Left ventricle myocardium inferior (tissue), 1 donor: ENCODE measurements around the gene ACBD4. TPM values are rescaled to one million over a fixed set of nuclear protein-coding genes. Genes with fewer than 3 reads are reported as not detected.

Experiments used
- DNase-seq: peaks from one replicate; pipeline ENCODE4 v3.0.0-alpha.2; 2020
- H3K27ac ChIP-seq: fragments of 200-600 bp; replicated peaks from 2 replicates; pipeline ENCODE4 v1.8.0; 2021
- H3K27me3 ChIP-seq: fragments of 200-600 bp; 2 replicates; pipeline ENCODE4 v1.8.0; 2021; ENCODE audit warnings: low read depth
- H3K36me3 ChIP-seq: fragments of 200-600 bp; 2 replicates; pipeline ENCODE4 v1.8.0; 2021
- H3K4me1 ChIP-seq: fragments of 200-600 bp; 2 replicates; pipeline ENCODE4 v1.8.0; 2021
- H3K4me3 ChIP-seq: fragments of 200-600 bp; 2 replicates; pipeline ENCODE4 v1.8.0; 2021; ENCODE audit warnings: mild to moderate bottlenecking, moderate library complexity
- H3K9me3 ChIP-seq: fragments of 200-600 bp; replicated peaks from 2 replicates; pipeline ENCODE4 v1.8.0; 2021
- intact Hi-C: fragments of 100-400 bp; cut with micrococcal nuclease; formaldehyde crosslinking; loops from one replicate; pipeline ENCODE4 v1.11.0; 2022
- total RNA-seq: library from RNA; stranded (reverse); fragmentation: NEBNext Ultra II Directional; extraction: Animal tissue kit (Norgen Biotek cat#: 25700); gene quantifications from one replicate; pipeline ENCODE4 v1.2.1, GENCODE V29; 2021
- TF ChIP-seq, protein P1 (sequence below): fragments of 200-600 bp; IDR thresholded peaks from 2 replicates; pipeline ENCODE4 v1.8.0; 2021; ENCODE audit warnings: antibody characterized with exemption, mild to moderate bottlenecking, borderline replicate concordance
- donor health status: DM: no; HTN: yes; CAD: no; lungs with severe emphysema.

ACBD4 gene
- total RNA-seq, 1 donor from 2014 or later = 6.4 TPM

DNA sequence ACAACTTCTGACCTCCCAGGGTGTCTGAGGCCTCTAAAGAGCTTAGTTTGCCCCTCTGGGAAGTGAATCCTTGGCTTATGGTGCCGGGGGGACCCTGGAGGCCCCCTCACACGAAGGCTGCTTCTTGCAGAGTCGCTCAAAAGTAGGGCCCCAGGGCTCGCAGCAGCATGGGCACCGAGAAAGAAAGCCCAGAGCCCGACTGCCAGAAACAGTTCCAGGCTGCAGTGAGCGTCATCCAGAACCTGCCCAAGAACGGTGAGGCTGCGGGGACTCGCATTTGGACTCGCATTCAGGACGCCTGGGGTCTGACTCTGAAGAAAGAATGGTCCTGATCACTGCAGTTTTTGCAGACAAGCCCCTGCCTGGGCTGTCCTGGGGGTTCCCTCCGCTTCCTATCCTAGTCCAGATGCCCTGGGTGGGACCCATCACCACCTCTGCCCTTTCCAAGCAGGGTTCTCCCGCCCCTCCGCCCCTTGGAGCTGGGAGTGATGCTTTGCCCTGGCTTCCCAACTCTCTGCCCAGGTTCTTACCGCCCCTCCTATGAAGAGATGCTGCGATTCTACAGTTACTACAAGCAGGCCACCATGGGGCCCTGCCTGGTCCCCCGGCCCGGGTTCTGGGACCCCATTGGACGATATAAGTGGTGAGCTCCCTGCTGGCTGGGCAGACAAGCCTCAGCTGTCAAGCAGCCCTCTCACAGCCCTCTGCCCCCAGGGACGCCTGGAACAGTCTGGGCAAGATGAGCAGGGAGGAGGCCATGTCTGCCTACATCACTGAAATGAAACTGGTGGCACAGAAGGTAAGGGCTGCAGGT is 698 bp downstream of the ACBD4 start:
- DNase-seq = peak; percentile 22
- Histone ChIP-seq H3K27me3 (no peaks in the 10 kb centered on the region), H3K36me3 (peaks cover 22% of the 10 kb centered on the region), H3K4me1 (peaks cover 40% of the 10 kb centered on the region), H3K9me3 (no peaks in the 10 kb centered on the region), H3K27ac (peak overlapping the region; percentile 81), H3K4me3 (peak overlapping the region; percentile 91)
- TF ChIP-seq, protein P1, sequence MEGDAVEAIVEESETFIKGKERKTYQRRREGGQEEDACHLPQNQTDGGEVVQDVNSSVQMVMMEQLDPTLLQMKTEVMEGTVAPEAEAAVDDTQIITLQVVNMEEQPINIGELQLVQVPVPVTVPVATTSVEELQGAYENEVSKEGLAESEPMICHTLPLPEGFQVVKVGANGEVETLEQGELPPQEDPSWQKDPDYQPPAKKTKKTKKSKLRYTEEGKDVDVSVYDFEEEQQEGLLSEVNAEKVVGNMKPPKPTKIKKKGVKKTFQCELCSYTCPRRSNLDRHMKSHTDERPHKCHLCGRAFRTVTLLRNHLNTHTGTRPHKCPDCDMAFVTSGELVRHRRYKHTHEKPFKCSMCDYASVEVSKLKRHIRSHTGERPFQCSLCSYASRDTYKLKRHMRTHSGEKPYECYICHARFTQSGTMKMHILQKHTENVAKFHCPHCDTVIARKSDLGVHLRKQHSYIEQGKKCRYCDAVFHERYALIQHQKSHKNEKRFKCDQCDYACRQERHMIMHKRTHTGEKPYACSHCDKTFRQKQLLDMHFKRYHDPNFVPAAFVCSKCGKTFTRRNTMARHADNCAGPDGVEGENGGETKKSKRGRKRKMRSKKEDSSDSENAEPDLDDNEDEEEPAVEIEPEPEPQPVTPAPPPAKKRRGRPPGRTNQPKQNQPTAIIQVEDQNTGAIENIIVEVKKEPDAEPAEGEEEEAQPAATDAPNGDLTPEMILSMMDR = no peak
- intact Hi-C loops = loop anchor here (5.0 kb wide), 1 partner anchor 61 kb away; no protein-coding TSS in a partner anchor

DNA sequence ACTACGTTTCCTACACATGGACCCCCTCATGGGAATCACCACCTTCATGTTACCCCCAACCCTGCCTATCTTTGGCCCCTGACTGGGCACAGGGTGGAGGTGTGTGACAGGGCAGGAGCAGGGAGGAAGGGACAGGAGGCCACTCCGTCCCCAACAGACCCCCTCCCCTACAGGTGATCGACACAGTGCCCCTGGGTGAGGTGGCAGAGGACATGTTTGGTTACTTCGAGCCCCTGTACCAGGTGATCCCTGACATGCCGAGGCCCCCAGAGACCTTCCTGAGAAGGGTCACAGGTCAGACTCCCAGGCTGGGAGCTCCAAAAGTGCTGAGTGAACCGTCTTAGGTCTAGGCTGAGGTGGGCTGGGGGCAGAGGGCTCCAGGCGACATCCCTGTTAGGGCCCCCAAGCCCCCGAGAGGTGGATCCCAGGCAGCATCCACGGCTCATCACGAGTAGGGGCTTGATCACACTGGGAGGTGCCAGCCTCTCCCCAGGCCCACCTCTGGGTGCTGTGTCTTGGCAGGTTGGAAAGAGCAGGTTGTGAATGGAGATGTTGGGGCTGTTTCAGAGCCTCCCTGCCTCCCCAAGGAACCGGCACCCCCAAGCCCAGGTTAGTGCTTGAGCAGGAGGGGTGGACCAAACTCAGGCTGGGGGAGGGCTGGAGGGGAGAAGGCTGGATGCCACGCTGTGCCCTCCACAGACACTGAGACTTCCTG is 1.5 kb downstream of the ACBD4 start:
- intact Hi-C loops = loop anchor here (5.0 kb wide), 1 partner anchor 60 kb away; no protein-coding TSS in a partner anchor
- no peak overlapping the region for H3K4me3 ChIP-seq

DNA sequence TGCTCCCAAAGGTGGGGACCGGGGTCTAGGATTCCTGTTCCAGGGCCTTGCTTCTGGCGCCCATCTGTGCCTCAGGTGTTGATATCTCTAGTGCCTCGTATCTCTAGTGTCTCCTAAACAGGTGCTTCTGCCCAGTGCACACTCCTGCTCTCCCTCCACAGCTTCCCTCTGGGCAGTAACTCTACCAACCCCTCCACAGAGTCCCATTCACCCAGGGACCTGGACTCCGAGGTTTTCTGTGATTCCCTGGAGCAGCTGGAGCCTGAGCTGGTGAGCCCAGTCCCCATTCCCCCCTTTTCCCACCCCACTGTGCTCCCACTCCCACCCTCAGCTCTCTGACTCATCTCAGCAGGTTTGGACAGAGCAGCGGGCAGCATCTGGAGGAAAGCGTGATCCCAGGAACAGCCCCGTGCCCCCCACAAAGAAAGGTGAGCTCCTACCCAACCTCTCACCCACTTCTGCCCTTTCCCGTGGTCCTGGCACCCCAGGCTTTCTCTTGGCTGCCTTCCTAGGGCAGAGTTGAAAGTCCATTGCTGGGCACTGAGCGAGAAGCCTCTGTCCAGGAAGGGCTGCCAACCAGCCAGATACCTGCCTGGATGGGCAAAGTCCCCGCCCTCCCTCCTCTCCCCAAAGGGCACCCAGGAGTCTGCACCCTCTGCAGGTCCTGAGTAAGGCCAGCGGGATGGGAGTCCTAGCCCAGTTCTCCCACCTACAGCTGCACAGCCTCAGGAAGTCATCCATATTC is 2.2 kb downstream of the ACBD4 start:
- H3K27ac ChIP-seq = no peak overlapping the region
- TF ChIP-seq, protein P1 = no peak
- intact Hi-C loops = loop anchor here (5.0 kb wide), 1 partner anchor 60 kb away; no protein-coding TSS in a partner anchor
- H3K4me3 ChIP-seq = no peak overlapping the region
- peaks cover 27% of the 10 kb centered on the region for H3K4me1 ChIP-seq
- peaks cover 22% of the 10 kb centered on the region for H3K36me3 ChIP-seq
- peak; percentile 12 for DNase-seq
- H3K9me3 ChIP-seq = no peaks in the 10 kb centered on the region
- no peaks in the 10 kb centered on the region for H3K27me3 ChIP-seq

More for the DNA sequence above, 1.5 kb downstream of the ACBD4 start:
- DNase-seq = peak; percentile 9
- no peaks in the 10 kb centered on the region for H3K27me3 ChIP-seq
- H3K36me3 ChIP-seq = peaks cover 22% of the 10 kb centered on the region
- H3K27ac ChIP-seq = no peak overlapping the region
- H3K4me1 ChIP-seq = peaks cover 32% of the 10 kb centered on the region
- no peaks in the 10 kb centered on the region for H3K9me3 ChIP-seq
- TF ChIP-seq, protein P1 = no peak

DNA sequence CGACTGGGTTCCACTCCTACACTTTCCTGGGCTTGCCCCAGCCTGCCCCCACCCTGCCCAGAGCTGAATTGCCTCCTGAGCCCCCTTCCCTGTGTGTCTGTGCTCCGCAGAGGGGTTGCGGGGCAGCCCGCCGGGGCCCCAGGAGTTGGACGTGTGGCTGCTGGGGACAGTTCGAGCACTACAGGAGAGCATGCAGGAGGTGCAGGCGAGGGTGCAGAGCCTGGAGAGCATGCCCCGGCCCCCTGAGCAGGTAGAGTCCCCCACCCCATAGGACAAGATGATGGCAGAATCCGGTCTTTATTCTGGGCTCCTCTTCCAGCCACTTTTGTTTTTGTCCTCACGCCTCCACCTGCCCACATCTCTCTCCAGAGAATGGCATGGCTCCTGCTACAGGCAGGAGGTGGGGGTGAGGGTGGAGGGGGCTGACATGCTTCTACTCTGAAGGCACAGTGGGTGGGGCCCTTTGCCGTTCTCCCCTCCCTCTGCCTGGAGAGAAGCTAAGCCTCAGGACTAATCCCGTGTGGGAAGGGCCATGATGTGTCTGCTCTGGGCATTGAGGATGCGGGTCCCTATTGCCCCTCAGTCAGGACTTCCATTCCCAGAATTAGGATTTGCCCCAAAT is 3.5 kb downstream of the ACBD4 start:
- H3K36me3 ChIP-seq = peaks cover 22% of the 10 kb centered on the region
- no peaks in the 10 kb centered on the region for H3K27me3 ChIP-seq
- no peak overlapping the region for H3K27ac ChIP-seq
- H3K4me1 ChIP-seq = peaks cover 32% of the 10 kb centered on the region
- intact Hi-C loops = loop anchor here (5.0 kb wide), 1 partner anchor 58 kb away; no protein-coding TSS in a partner anchor
- H3K9me3 ChIP-seq = no peaks in the 10 kb centered on the region
- TF ChIP-seq, protein P1 = no peak
- H3K4me3 ChIP-seq = no peak overlapping the region
- DNase-seq = peak; percentile 13

DNA sequence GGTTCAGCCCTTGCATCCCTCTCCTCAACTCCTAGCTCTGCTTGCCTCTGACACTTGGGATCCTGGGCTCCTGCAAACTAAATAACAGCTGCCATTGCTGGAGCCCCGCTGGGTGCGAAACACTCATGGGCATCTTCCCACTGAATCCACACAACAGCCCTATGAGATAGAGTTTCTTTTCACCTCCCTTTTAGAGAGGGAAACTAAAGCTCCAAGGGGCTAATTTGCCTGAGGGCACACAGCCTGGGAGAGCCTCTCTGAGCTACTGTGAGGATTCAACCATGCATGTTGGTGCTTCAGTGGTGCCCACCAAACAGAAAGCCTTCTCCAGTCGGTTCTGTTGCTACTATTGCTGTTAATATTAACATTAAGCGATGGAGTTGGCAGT is 4.0 kb downstream of the ACBD4 start:
- Histone ChIP-seq H3K4me3 (no peak overlapping the region), H3K4me1 (peaks cover 37% of the 10 kb centered on the region), H3K27me3 (no peaks in the 10 kb centered on the region), H3K9me3 (no peaks in the 10 kb centered on the region), H3K27ac (no peak overlapping the region), H3K36me3 (peaks cover 22% of the 10 kb centered on the region)
- TF ChIP-seq, protein P1 = no peak
- no peak for DNase-seq
- intact Hi-C loops = loop anchor here (5.0 kb wide), 1 partner anchor 58 kb away; no protein-coding TSS in a partner anchor
